GM12801 (cell line): ENCODE measurements around the gene IL22RA2.

ENCODE experiments used
- TF ChIP-seq, protein P1 (sequence below): IDR thresholded peaks from one replicate; pipeline ENCODE4 v1.5.1; 2011; ENCODE audit warnings: control low read depth; ENCODE audit not compliant: insufficient read length; ENCODE audit errors: extremely low read depth

Gene IL22RA2

DNA sequence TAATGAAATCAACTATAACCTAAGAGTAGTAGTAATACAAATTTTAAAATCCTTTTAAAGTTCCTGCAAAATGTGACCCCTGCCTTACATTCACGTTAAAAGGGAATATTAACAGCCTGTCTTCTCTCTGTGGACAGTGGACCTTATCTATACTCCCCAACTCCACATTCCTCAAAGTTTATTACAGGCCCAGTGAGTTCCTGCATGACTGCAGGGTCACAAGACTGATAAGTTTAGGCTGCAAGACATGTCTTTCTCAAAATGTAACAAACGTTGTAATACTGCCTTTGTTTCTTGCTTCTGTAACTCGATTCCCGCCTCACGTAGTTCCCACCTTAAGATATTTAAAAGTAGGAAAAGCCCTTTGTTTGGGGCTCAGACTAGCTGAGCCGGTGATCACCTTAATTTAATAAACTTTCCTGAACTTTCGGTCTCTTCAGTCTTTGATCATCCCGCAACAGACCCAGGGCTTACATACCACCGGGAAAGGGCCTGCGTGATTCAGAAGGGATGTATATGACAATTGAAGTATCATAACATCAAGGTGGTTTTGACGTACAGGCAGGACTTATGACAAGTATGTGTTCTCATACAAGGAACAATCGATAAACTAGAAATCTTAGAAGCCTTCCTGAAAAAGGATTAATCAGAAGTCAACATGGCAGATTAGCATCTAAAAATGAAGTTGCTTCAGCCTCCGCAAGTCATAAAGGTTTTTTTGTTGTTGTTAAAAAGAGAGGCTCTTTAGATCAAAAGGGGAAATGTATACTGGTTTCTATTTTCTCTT lies 3.0 kb downstream of the IL22RA2 start:
- TF ChIP-seq, protein P1, sequence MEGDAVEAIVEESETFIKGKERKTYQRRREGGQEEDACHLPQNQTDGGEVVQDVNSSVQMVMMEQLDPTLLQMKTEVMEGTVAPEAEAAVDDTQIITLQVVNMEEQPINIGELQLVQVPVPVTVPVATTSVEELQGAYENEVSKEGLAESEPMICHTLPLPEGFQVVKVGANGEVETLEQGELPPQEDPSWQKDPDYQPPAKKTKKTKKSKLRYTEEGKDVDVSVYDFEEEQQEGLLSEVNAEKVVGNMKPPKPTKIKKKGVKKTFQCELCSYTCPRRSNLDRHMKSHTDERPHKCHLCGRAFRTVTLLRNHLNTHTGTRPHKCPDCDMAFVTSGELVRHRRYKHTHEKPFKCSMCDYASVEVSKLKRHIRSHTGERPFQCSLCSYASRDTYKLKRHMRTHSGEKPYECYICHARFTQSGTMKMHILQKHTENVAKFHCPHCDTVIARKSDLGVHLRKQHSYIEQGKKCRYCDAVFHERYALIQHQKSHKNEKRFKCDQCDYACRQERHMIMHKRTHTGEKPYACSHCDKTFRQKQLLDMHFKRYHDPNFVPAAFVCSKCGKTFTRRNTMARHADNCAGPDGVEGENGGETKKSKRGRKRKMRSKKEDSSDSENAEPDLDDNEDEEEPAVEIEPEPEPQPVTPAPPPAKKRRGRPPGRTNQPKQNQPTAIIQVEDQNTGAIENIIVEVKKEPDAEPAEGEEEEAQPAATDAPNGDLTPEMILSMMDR = no peak

DNA sequence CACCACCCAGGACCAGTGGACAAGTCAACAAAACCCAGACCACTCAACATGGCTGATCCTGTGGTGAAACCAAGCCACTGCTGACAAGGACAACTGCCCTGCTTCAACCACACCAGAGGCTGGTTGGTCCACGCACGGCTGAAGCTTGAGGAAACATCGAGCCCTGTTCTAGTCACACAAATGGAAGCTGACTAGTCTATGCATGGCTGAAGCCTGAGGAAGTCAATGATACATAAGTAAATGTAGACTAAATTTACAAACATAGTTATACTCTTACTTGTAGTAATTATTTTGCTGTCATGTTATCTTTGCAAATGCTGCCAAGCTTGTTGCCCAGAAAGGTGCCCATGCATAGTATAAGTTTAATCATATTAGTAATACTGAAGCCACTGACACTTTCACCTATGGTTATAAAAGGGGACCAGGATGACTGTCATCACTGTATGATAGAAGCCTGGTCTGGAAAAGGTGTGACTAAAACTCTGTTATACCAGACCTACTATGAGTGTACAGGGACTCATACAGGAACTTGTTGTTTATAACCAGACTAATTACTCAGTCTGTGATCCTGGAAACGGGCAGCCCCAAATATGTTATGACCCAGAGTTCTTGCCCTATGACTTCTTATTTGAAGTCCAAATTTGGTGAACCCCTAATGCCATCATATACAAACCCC lies 5.6 kb downstream of the IL22RA2 start:
- TF ChIP-seq, protein P1 = no peak

DNA sequence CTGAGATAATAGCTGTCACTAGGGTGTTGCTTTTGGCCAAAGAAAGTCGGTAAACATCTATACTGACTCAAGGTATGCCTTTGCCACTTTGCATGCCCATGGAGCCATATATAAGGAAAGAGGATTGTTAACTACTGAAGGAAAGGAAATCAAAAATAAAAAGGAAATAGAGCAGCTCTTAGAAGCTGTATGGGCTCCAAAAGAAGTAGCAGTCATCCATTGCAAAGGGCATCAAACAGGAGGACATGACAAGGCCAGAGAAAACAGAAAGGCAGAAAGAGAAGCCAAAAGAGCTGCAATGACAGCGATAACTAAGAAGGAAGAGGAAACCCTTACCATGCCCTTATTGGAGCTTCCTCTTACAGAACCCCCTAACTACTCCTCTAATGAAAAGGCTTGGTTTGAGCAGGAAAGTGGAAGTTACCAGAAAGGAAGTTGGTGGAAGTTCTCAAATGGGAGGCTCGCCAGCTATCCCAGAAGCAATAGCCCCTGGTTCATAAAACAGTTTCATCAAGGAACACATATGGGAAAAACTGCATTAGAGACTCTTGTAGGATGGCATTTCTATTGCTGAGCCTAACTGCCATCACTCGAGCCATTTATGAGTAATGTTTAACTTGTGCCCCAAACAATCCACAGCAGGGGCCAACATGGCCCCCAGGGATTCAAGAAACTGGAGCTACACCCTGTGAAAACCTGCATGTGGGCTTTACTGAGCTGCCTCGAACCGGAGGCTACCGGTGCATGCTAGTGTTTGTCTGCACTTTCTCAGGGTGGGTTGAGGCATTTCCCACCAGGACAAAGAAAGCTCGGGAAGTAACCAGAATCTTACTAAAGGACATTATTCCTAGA lies 7.0 kb downstream of the IL22RA2 start:
- TF ChIP-seq, protein P1 = no peak

DNA sequence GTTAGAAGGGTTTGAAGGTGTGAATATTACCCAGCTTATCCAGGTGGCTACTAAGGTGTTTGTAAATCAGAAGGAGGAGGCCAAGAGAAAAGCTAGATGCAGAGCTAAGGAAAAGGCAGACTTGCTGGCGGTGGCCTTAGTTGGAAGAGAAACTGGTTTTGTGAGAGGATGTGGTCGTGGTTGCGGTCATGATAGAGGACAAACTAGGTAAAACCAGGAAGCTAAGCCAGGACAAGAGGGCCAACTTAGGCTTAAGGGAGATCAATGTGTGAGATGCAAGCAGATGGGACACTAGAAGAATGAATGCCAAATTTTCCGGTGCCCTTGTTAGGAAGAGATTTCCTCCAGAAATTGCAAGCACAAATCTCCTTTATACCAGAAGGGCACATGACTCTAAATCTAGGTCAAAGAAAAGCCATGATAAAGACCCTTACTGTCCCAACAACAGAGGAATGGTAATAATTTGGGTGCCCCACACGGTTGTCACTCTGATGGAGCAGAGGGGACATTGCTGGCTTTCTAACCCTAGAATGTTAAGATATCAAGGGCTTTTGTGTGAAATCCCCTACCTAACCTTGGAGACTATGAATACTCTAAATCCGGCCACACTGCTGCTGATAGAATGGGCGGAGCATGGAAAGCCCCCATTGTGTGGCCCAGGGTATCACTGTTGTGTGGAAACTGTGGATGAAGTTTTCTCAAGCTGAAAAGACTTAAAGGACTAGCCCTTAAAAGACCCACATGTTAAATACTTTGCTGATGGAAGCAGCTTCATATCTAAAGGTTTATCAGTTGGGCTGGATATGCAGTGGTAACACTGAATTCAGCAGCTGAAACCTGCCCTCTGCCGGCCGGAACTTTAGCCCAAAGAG lies 7.8 kb downstream of the IL22RA2 start:
- TF ChIP-seq, protein P1 = no peak

DNA sequence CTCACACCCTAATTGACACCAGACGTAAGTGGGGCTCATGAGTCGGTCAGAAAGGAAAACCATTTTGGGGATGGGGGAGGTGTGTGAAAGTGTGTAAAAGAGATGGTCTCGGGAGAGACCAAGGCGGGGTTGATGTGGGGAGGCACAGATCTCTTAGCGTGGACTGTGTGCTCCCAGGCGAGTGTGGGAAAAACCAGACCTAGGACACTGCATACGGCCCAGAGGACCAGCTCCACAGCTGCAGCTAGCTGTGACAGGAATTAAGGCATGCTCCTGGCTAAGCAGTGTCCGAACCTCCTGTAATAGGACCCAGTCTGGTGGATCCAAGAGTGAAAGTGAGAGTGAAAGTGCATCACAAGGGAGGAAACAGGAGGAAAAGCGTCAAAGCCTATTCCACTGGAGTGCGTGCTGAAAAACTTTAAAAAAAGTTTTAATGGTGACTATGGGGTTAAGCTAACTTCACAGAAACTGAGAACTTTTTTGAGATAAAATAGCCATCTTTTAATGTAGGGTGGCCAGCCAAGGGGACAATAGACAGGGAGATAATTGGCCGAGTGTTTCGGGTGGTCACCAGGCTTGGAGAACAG lies 9.6 kb downstream of the IL22RA2 start:
- TF ChIP-seq, protein P1 = no peak

DNA sequence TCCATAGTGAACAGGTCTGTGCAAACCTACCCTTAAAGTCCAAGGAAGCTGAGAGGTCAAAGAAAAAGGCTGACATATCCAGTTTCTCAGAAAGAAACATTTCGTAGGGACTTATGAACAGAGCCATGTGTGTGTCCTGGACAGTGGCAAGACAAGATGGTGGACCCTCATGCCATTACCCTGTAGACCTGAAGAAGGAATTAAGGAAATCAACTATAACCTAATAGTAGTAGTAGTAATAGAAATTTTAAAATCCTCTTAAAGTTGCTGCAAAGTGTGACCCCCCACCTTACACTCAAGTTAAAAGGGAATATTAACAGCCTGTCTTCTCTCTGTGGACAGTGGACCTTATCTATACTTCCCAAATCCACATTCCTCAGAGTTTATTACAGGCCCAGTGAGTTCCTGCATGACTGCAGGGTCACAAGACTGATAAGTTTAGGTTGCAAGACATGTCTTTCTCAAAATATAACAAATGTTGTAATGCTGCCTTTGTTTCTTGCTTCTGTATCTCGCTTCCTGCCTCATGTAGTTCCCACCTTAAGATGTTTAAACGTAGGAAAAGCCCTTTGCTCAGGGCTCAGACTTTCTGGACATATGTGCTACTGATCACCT lies 10.6 kb downstream of the IL22RA2 start:
- TF ChIP-seq, protein P1 = no peak
